Astrocyte (in vitro differentiated cells and primary cell): ENCODE data around the gene DCHS2.

Source experiments
- EZH2 ChIP-seq: IDR thresholded peaks from 2 replicates; pipeline ENCODE4 v1.6.1; 2012; ENCODE audit warnings: mild to moderate bottlenecking, low read length, inconsistent platforms; ENCODE audit not compliant: insufficient read depth
- TF ChIP-seq, protein P1 (sequence below): IDR thresholded peaks from 2 replicates; pipeline ENCODE4 v1.5.1; 2011; ENCODE audit warnings: low read depth, mild to moderate bottlenecking, inconsistent platforms, low read length, moderate library complexity; ENCODE audit not compliant: insufficient read depth

DNA sequence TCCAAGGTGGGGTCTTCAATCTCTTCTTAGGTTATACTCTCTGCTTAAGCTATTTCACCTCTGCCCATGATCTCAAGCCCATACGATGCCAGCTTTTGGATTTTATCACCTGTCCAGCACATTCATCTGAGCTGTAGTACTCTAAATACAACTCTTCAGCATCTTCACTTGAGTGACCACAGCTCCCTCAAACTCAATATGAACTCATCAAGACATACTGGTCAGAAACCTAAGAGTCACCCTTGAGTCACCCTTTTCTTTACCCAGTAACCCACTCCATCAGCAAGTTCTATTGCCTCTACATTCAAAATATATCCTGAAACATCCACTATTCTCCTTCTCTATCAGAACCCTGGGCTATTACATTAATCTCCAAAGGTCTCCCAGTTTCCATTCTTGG is 69.4 kb downstream of the DCHS2 start:
- TF ChIP-seq, protein P1, sequence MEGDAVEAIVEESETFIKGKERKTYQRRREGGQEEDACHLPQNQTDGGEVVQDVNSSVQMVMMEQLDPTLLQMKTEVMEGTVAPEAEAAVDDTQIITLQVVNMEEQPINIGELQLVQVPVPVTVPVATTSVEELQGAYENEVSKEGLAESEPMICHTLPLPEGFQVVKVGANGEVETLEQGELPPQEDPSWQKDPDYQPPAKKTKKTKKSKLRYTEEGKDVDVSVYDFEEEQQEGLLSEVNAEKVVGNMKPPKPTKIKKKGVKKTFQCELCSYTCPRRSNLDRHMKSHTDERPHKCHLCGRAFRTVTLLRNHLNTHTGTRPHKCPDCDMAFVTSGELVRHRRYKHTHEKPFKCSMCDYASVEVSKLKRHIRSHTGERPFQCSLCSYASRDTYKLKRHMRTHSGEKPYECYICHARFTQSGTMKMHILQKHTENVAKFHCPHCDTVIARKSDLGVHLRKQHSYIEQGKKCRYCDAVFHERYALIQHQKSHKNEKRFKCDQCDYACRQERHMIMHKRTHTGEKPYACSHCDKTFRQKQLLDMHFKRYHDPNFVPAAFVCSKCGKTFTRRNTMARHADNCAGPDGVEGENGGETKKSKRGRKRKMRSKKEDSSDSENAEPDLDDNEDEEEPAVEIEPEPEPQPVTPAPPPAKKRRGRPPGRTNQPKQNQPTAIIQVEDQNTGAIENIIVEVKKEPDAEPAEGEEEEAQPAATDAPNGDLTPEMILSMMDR, result no peak
- TF ChIP-seq EZH2, result no peak
